Heart left ventricle (tissue), 16 donors: Measurements from ENCODE around the gene MINDY4. TPM values are rescaled to one million over a fixed set of nuclear protein-coding genes. Genes with fewer than 3 reads are reported as not detected.

ENCODE experiments used
- ATAC-seq, 4 donors: fragments of 200-7000 bp; cut with Tn5 transposase; one replicate each; pipeline ENCODE4 v1.9.1; 2020 to 2022; ENCODE audit warnings: moderate library complexity in 4 of 4, mild to moderate bottlenecking in 3 of 4, moderate number of reproducible peaks in 1 of 4
- DNase-seq, 5 donors: peaks; one replicate each; pipeline ENCODE4 v3.0.0-alpha.2; 2020
- H3K27ac ChIP-seq, 12 donors: fragments of 200-600 bp; sonication (generic) in 4 of 12; one replicate each; pipeline versions ENCODE4 v1.5.0 to v1.8.0; 2016 to 2022; ENCODE audit warnings: mild to moderate bottlenecking in 2 of 12
- H3K27me3 ChIP-seq, 9 donors: fragments of 200-600 bp; sonication (generic) in 2 of 9; one replicate each; pipeline versions ENCODE4 v1.5.1 to v1.8.0; 2016 to 2022; ENCODE audit warnings: mild to moderate bottlenecking in 3 of 9
- H3K36me3 ChIP-seq, 9 donors: fragments of 200-600 bp; sonication (generic) in 2 of 9; one replicate each; pipeline versions ENCODE4 v1.5.0 to v1.8.0; 2018 to 2022; ENCODE audit warnings: mild to moderate bottlenecking in 2 of 9
- H3K4me1 ChIP-seq, 12 donors: fragments of 200-600 bp; sonication (generic) in 4 of 12; one replicate each; pipeline versions ENCODE4 v1.5.0 to v1.8.0; 2016 to 2022; ENCODE audit warnings: mild to moderate bottlenecking in 3 of 12
- H3K4me3 ChIP-seq, 12 donors: fragments of 200-600 bp; sonication (generic) in 4 of 12; one replicate each; pipeline versions ENCODE4 v1.5.0 to v1.8.0; 2017 to 2022; ENCODE audit warnings: mild to moderate bottlenecking in 9 of 12, moderate library complexity in 4 of 12
- H3K9me3 ChIP-seq, 12 donors: fragments of 200-600 bp; sonication (generic) in 4 of 12; one replicate each; pipeline versions ENCODE4 v1.5.0 to v1.8.0; 2016 to 2022; ENCODE audit warnings: mild to moderate bottlenecking in 1 of 12
- POLR2A ChIP-seq, 2 donors: fragments of 450-650 bp; IDR thresholded peaks; one replicate each; pipeline ENCODE4 v1.6.1; 2017; ENCODE audit warnings: antibody characterized with exemption in 2 of 2, mild to moderate bottlenecking in 2 of 2, moderate library complexity in 2 of 2
- WGBS, 4 donors: extraction: QIAGEN DNeasy Blood & Tissue Kit in 2 of 4; methylation state at CpG; one replicate each; pipeline versions ENCODE4 v1.1.5 to v1.1.7; 2013 to 2018; 5-methylcytosine and 5-hydroxymethylcytosine counted together
- intact Hi-C, 10 donors: fragments of 100-400 bp; cut with DNase I; formaldehyde crosslinking; loops; one replicate each; pipeline versions ENCODE4 v1.11.1 to v1.14.2; 2022
- polyA plus RNA-seq, 2 donors: library from polyadenylated mRNA; stranded (reverse); fragments of 200-250 nt; gene quantifications; one replicate each; pipeline ENCODE4 v1.2.3, GENCODE V29; 2013
- total RNA-seq, 9 donors: library from RNA; depleted of rRNA in 2 of 9; stranded (reverse); fragments of >200 nt in 2 of 9; fragmentation: NEBNext Ultra II Directional in 3 of 9; extraction: Animal tissue kit (Norgen Biotek cat#: 25700) in 3 of 9; gene quantifications; one replicate each; pipeline versions ENCODE4 v1.1.0 to v1.2.4, GENCODE V29; 2016 to 2023
- TF ChIP-seq, protein P1 (sequence below), 12 donors: fragments of 200-600 bp; sonication (generic) in 4 of 12; IDR thresholded peaks; one replicate each; pipeline versions ENCODE4 v1.5.0 to v1.8.0; 2018 to 2022; ENCODE audit warnings: antibody characterized with exemption in 12 of 12, mild to moderate bottlenecking in 5 of 12
- donor health status: ischemic (EF 13 %, LVEDD 7.1; RV severe dilation, severe dysfunction).
- donor health status: healthy with polysubstance abuse.
- donor health status: DM: no; HTN: yes; CAD: no.
- donor health status: DM: no; HTN: no; CAD: no.
- donor health status: ischemic (EF 25% LVEDD 6.9; RV normal size, moderate dysfunction).
- donor health status: ischemic (EF 25% LVEDD 5.7; RV mildly dilated, moderate dysfunction).
- donor health status: healthy.
- donor health status: DM: yes; HTN: yes; CAD: no.
- donor health status: ischemic (EF 35%, LVEDD 5.7; RV mildly dilated, moderate dysfunction).
- donor health status: nonischemic (EF 11% LVEDD 7.7; RV severe dilation, severe dysfunction).
- donor health status: DM: yes; HTN: yes; CAD: no.
- donor health status: PGD.
- donor health status: ischemic (EF 29% LVEDD 5.4; RV normal size, mild dysfunction).
- donor health status: nonischemic (EF 23%, LVEDD 6.1; RV moderate dilation, normal function).

MINDY4 gene
- total and polyA plus RNA-seq, 11 donors = 1.3 to 6.0 (median 2.9) TPM

DNA sequence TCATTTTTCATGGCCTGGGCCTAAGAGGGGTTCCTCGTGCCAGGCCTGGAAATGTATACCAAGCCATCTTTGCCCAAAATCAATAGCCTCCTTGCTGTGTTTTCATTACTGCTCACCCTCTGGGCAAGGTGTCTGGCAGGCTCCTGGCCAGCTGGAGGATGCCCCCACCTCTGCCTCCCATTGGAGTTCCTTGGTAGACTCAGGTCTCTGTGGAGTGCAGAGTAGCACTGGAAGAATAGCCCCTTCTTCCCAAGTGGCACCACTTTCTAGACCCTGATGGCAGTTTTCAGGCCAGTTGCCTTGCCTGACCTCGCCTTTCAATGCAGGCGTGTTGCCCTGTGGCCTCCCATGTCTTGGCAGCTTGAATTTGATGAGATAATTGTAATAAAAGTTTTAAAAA lies 84.7 kb downstream of the MINDY4 start:
- ATAC-seq = no peak
- no peak overlapping the region for H3K27ac ChIP-seq
- peaks cover 0 to 28% (median 8%) of the 10 kb centered on the region in 12 donors for H3K4me1 ChIP-seq

DNA sequence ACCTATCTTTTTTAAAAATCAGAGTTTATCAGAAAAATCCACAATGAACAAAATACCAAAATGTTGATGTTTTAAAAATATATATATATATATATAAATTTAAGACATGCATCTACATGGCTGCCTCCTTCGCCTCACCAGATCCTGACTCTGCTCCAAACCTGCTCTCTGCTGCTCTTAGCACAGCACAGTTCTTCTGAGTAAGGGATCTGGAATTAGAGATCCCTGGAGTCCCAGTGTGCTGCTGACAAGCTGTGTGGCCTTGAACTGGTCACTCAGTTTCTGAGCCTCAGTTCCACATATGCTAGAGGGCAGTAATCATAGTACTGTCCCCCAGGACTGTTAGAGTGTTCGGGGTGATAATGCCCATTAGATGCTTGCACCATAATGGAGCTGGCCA lies 87.4 kb downstream of the MINDY4 start:
- peaks cover 0 to 17% (median 2%) of the 10 kb centered on the region in 9 donors for H3K36me3 ChIP-seq
- H3K4me1 ChIP-seq = peaks cover 0 to 15% (median 8%) of the 10 kb centered on the region in 12 donors
- DNase-seq = no peak
- H3K27me3 ChIP-seq = no peaks in the 10 kb centered on the region
- 94 to 100% (median 97%) methylated on average over 2 of the region's 2 CpGs for WGBS, 4 donors
- no peaks in the 10 kb centered on the region for H3K9me3 ChIP-seq
- TF ChIP-seq, protein P1, sequence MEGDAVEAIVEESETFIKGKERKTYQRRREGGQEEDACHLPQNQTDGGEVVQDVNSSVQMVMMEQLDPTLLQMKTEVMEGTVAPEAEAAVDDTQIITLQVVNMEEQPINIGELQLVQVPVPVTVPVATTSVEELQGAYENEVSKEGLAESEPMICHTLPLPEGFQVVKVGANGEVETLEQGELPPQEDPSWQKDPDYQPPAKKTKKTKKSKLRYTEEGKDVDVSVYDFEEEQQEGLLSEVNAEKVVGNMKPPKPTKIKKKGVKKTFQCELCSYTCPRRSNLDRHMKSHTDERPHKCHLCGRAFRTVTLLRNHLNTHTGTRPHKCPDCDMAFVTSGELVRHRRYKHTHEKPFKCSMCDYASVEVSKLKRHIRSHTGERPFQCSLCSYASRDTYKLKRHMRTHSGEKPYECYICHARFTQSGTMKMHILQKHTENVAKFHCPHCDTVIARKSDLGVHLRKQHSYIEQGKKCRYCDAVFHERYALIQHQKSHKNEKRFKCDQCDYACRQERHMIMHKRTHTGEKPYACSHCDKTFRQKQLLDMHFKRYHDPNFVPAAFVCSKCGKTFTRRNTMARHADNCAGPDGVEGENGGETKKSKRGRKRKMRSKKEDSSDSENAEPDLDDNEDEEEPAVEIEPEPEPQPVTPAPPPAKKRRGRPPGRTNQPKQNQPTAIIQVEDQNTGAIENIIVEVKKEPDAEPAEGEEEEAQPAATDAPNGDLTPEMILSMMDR (IDR thresholded peaks at IDR 0.05) = no peak
- no peak for TF ChIP-seq POLR2A (IDR thresholded peaks at IDR 0.05)
- intact Hi-C loops = no loop called here
- H3K27ac ChIP-seq = no peak overlapping the region
- H3K4me3 ChIP-seq = no peak overlapping the region
- ATAC-seq = no peak

More for the DNA sequence above, 84.7 kb downstream of the MINDY4 start:
- intact Hi-C loops = no loop called here
- Histone ChIP-seq H3K9me3 (no peaks in the 10 kb centered on the region), H3K27me3 (no peaks in the 10 kb centered on the region), H3K36me3 (peaks cover 0 to 19% (median 5%) of the 10 kb centered on the region in 9 donors), H3K4me3 (no peak overlapping the region)
- WGBS, 4 donors = 94 to 98% (median 95%) methylated on average over 3 of the region's 3 CpGs
- TF ChIP-seq, protein P1 (IDR thresholded peaks at IDR 0.05) = no peak
- no peak for TF ChIP-seq POLR2A (IDR thresholded peaks at IDR 0.05)
- DNase-seq = no peak

- peak overlapping the region in 1 of 12 donors; percentile 18 for H3K27ac ChIP-seq
- DNase-seq (no peak), ATAC-seq (no peak)
- H3K9me3 ChIP-seq = no peaks in the 10 kb centered on the region
- no peak overlapping the region for H3K4me3 ChIP-seq
- no peaks in the 10 kb centered on the region for H3K27me3 ChIP-seq
- H3K36me3 ChIP-seq = peaks cover 0 to 17% (median 0%) of the 10 kb centered on the region in 9 donors
- intact Hi-C loops = no loop called here
- TF ChIP-seq POLR2A (IDR thresholded peaks at IDR 0.05) = no peak
- TF ChIP-seq, protein P1 (IDR thresholded peaks at IDR 0.05) = no peak
- peaks cover 0 to 19% (median 14%) of the 10 kb centered on the region in 12 donors for H3K4me1 ChIP-seq
- 93 to 96% (median 94%) methylated on average over 10 of the region's 10 CpGs for WGBS, 4 donors
Observed at GRCh38 chr7:30859202-30859939, 88.2 kb downstream of the MINDY4 start.

DNA sequence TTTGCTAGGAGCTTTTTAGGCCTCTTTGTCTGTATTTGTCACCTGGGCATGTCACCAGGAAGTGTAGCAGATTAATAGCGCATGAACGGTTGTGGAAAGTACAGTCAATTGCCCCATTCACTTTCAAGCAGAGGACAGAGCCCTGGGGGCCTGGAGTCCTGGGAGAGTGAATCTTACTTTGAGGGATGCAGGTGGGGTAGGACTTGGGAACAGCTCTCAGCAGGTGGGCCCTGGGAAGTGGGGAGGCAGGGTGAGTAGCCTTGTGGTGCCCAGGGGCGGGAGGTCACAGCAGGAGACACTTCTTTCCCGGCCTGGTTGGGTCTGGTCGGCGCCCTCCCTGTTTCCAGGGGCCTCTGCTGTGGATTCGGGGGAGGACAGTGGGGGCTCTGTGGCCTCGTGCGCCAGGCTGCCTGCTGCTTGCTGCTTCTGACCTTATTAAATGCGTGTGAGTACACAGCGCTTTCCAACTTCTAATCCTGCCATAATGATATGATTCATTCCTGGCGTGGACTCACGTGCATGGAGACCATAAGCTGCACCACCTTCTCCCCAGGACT lies 88.8 kb downstream of the MINDY4 start:
- WGBS, 4 donors = 95 to 98% (median 97%) methylated on average over 10 to 13 of the region's 13 CpGs
- intact Hi-C loops = no loop called here
- no peak for TF ChIP-seq POLR2A (IDR thresholded peaks at IDR 0.05)
- TF ChIP-seq, protein P1 (IDR thresholded peaks at IDR 0.05) = no peak
- Histone ChIP-seq H3K4me3 (no peak overlapping the region), H3K4me1 (peaks cover 0 to 25% (median 17%) of the 10 kb centered on the region in 12 donors), H3K27ac (peak overlapping the region in 1 of 12 donors; percentile 18), H3K36me3 (peaks cover 0 to 17% (median 0%) of the 10 kb centered on the region in 9 donors), H3K9me3 (no peaks in the 10 kb centered on the region), H3K27me3 (no peaks in the 10 kb centered on the region)
- ATAC-seq (no peak), DNase-seq (no peak)
